Ovary (tissue), 10 donors: Measurements from ENCODE around the gene MRPL9. TPM values are rescaled to one million over a fixed set of nuclear protein-coding genes. Genes with fewer than 3 reads are reported as not detected.
A peak's percentile ranks its signal among the peaks of the same experiment; 100 is the strongest.

Source experiments
- DNase-seq, 5 donors: peaks; one replicate each; pipeline ENCODE4 v3.0.0-alpha.2; 2019 to 2020
- H3K27ac ChIP-seq, 2 donors: fragments of 200-600 bp; one replicate each; pipeline versions ENCODE4 v1.5.1 to v1.8.0; 2019 to 2022
- H3K27me3 ChIP-seq: fragments of 200-600 bp; one replicate; pipeline ENCODE4 v1.8.0; 2022
- H3K36me3 ChIP-seq: fragments of 200-600 bp; sonication (generic); one replicate; pipeline ENCODE4 v1.5.1; 2019
- H3K4me1 ChIP-seq: one replicate; pipeline ENCODE4 v1.8.1; 2013; ENCODE audit warnings: mild to moderate bottlenecking, moderate library complexity; ENCODE audit not compliant: insufficient read depth
- H3K4me3 ChIP-seq: fragments of 200-600 bp; sonication (generic); one replicate; pipeline ENCODE4 v1.5.1; 2017
- H3K9me3 ChIP-seq, 2 donors: fragments of 200-600 bp in 1 of 2; sonication (generic) in 1 of 2; one replicate each; pipeline versions ENCODE4 v1.5.1 to v1.8.1; 2013 to 2019; ENCODE audit warnings: mild to moderate bottlenecking in 1 of 2, moderate library complexity in 1 of 2
- EP300 ChIP-seq: sonication (generic); formaldehyde crosslinking; IDR thresholded peaks from one replicate; pipeline ENCODE4 v1.6.1; 2017; ENCODE audit warnings: antibody characterized with exemption
- POLR2A ChIP-seq: fragments of 450-650 bp; IDR thresholded peaks from one replicate; pipeline ENCODE4 v1.6.1; 2017; ENCODE audit warnings: antibody characterized with exemption, mild to moderate bottlenecking, moderate library complexity
- WGBS, 3 donors: extraction: QIAGEN DNeasy Blood & Tissue Kit in 1 of 3; methylation state at CpG; one replicate each; pipeline versions ENCODE4 v1.1.5 to v1.1.7; 2013 to 2017; 5-methylcytosine and 5-hydroxymethylcytosine counted together
- intact Hi-C, 4 donors: fragments of 100-400 bp; cut with DNase I; formaldehyde crosslinking; loops; one replicate each; pipeline versions ENCODE4 v1.11.0 to v1.15.1; 2022 to 2023
- long read RNA-seq, 3 donors: library from polyadenylated mRNA in 2 of 3; unstranded in 2 of 3; transcript quantifications; one replicate each; pipeline ENCODE4 v2.0.0 and lab custom pipeline, GENCODE V29; 2021 to 2026
- polyA plus RNA-seq, 2 donors: library from polyadenylated mRNA; stranded (reverse); fragments of 200-250 nt in 1 of 2; fragments of 350-450 nt in 1 of 2; fragmentation: Illumina TruSeq in 1 of 2; extraction: RNeasy Lipid Tissue Mini Kit (QIAGEN cat#74804) in 1 of 2; gene quantifications; one replicate each; pipeline ENCODE4 v1.2.3, GENCODE V29; 2013 to 2014
- total RNA-seq, 7 donors: library from RNA; depleted of rRNA in 2 of 7; stranded (reverse); fragments of >200 nt in 2 of 7; fragmentation: NEBNext Ultra II Directional in 3 of 7; extraction: Animal tissue kit (Norgen Biotek cat#: 25700) in 3 of 7; gene quantifications; one replicate each; pipeline versions ENCODE4 v1.1.0 to v1.2.4, GENCODE V29; 2016 to 2023
- TF ChIP-seq, protein P1 (sequence below), 3 donors: fragments of 450-650 bp in 2 of 3; fragments of 200-600 bp in 1 of 3; IDR thresholded peaks; one replicate each; pipeline versions ENCODE4 v1.5.1 to v1.8.0; 2016 to 2022; ENCODE audit warnings: antibody characterized with exemption in 3 of 3, mild to moderate bottlenecking in 1 of 3
- donor health status: DM: no; HTN: no; CAD: no; lungs with moderate emphysema.
- donor health status: DM: no; HTN: no; CAD: no.
- donor health status: Bipolar disorder and iron deficiency.
- donor health status: DM: yes; HTN: yes; CAD: no.
- donor health status: DM: no; HTN: no; CAD: no.
- donor health status: DM: yes; HTN: yes; CAD: no.

The MRPL9 gene
- 10 to 100 TPM; 40.2 to 69.0 (median 55.2) TPM for total RNA-seq
- 10 to 100 TPM; 55.4 to 86.8 TPM for polyA plus RNA-seq
- long read RNA-seq, donor 1, transcript MRPL9-202 (7 exons, 1,296 nt) = major isoform, 115 of 163 reads
- long read RNA-seq, donor 1, transcript MRPL9-201 (6 exons, 882 nt) = minor isoform, 21 of 163 reads
- long read RNA-seq, donor 1, partial matches to known transcripts = 9 of 163 reads
- long read RNA-seq, donor 1, other reads (novel, unspliced or antisense) = 17 of 163 reads
- long read RNA-seq, donor 2, transcript MRPL9-202 (7 exons, 1,296 nt) = major isoform, 33 of 47 reads
- long read RNA-seq, donor 2, transcript MRPL9-201 (6 exons, 882 nt) = minor isoform, 5 of 47 reads
- long read RNA-seq, donor 2, partial matches to known transcripts = 6 of 47 reads
- long read RNA-seq, donor 2, other reads (novel, unspliced or antisense) = 0 of 47 reads
- long read RNA-seq, donor 3, transcript MRPL9-202 (7 exons, 1,296 nt) = major isoform, 32 of 49 reads
- long read RNA-seq, donor 3, partial matches to known transcripts = 9 of 49 reads
- long read RNA-seq, donor 3, other reads (novel, unspliced or antisense) = 7 of 49 reads

DNA sequence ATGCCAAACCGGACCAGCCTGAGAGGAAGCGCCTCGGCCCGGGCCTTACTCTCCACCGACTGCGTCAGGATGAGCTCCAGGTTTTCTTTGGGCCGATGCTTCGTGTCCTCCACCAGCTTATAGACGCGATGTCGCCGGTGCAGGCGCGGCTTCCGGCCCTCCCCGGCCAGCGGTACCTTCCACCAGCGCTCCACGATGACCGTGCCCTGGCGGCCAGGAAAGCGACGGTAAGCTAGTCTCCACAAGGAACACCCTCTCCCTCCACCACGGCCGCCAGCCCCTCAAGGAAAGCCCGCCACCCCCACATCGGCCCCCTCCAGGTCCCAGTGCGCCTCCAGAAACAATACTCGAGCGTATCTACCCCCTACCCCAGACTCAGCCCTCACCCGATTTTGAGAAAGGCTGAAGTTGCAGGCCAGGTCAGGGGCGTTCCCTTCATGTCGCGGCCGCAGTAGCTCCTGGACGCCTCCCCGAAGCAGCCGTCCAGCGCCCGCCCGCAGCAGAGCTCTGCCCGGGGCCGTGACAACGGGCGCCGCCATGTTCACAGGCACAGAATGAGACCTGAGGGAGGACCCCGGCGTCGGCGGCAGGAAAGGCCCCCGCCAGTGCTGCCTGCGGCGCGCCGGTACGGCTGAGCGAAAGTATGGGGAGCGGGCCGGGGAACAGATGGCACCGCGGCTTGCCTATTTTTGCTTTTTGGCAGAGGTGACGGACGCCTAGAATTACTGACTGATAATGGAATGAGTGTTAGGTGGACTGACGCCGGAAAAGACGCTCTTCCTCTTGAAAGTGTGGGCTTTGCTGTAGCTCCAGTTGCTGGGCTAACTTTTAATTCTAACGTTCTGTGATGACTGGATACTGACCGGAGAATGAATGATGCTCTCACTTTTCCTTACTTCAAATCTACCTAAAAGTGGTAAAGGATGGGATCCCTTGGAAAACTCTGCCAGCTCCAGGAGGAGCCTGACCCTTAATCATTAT, at the start of gene MRPL9:
TSS of gene MRPL9 (minus strand) at position 556 of the 981 bp plus-strand sequence. CDS start at position 539, 17 bp downstream.
- Histone ChIP-seq H3K36me3 (no peaks in the 10 kb centered on the region), H3K4me3 (peak within 1 kb of the TSS; percentile 58), H3K27me3 (no peaks in the 10 kb centered on the region), H3K27ac (peak within 1 kb of the TSS; percentile 79 to 88), H3K4me1 (peaks cover 2% of the 10 kb centered on the region), H3K9me3 (no peaks in the 10 kb centered on the region)
- 0 to 1% (median 0%) methylated on average over 57 to 68 of the region's 68 CpGs for WGBS, 3 donors
- TF ChIP-seq POLR2A = peak; percentile 31
- TF ChIP-seq EP300 = no peak
- intact Hi-C loops = no loop called here
- peak; percentile 72 to 90 (median 77) for DNase-seq

DNA sequence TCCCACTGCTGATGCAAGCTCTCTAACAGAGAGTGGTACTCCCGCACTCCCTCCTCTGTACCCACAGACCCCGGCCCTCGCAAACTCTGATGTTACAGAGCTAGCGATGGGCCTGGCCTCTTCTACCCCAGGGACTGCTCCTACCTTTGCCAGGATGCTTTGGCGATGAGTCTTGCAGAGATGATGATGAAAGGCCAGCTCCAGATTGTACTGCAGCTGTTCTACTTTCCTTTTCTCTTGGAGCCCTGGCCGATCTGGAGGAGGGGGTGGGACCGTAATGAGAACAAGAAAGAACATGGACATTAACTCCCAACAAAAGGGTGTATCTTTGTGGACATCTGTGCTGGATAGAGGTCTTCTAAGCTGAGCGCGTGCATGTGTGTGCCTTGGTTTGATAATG, 47.9 kb upstream of the MRPL9 start:
- Histone ChIP-seq H3K9me3 (no peaks in the 10 kb centered on the region), H3K27ac (no peak overlapping the region), H3K27me3 (no peaks in the 10 kb centered on the region), H3K4me1 (no peaks in the 10 kb centered on the region), H3K36me3 (no peaks in the 10 kb centered on the region), H3K4me3 (no peak overlapping the region)
- intact Hi-C loops = no loop called here
- TF ChIP-seq POLR2A = no peak
- TF ChIP-seq, protein P1, sequence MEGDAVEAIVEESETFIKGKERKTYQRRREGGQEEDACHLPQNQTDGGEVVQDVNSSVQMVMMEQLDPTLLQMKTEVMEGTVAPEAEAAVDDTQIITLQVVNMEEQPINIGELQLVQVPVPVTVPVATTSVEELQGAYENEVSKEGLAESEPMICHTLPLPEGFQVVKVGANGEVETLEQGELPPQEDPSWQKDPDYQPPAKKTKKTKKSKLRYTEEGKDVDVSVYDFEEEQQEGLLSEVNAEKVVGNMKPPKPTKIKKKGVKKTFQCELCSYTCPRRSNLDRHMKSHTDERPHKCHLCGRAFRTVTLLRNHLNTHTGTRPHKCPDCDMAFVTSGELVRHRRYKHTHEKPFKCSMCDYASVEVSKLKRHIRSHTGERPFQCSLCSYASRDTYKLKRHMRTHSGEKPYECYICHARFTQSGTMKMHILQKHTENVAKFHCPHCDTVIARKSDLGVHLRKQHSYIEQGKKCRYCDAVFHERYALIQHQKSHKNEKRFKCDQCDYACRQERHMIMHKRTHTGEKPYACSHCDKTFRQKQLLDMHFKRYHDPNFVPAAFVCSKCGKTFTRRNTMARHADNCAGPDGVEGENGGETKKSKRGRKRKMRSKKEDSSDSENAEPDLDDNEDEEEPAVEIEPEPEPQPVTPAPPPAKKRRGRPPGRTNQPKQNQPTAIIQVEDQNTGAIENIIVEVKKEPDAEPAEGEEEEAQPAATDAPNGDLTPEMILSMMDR (IDR thresholded peaks at IDR 0.05) = no peak
- TF ChIP-seq EP300 = no peak
- 65 to 76% (median 67%) methylated on average over 9 of the region's 9 CpGs for WGBS, 3 donors
- no peak for DNase-seq

DNA sequence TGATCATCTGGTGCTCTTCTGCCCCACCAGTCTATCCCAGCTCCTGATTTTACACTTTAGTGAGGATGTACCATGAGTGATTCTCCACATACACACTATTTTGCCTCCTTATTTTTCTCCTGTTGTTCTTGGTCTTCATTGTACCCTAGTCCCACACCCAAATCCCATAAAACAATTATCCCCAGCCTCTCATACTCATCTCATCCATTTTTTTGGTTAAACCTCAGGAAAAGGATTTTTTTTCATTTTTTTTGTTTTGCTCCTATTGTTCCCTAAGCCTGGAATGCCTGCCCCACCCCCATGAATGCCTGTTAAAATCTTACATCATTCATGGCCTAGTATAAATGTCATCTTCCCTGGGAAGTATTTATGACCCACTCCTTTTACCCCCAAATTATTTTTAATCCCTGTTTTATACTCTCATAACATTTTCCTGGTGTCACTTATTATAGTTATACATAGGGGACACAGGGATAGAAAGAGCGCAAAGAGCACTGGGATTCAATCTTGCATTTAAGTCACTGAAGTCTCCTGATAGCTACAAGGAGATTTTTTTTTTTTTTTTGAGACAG, 46.8 kb upstream of the MRPL9 start:
- DNase-seq = no peak
- 95 to 100% (median 97%) methylated on average over 1 of the region's 1 CpG for whole genome bisulfite sequencing, 3 donors
- Histone ChIP-seq H3K9me3 (no peaks in the 10 kb centered on the region), H3K4me3 (no peak overlapping the region), H3K36me3 (no peaks in the 10 kb centered on the region), H3K27ac (no peak overlapping the region), H3K4me1 (no peaks in the 10 kb centered on the region), H3K27me3 (no peaks in the 10 kb centered on the region)
- intact Hi-C loops = no loop called here
- TF ChIP-seq POLR2A (no peak), EP300 (no peak)
- TF ChIP-seq, protein P1 (IDR thresholded peaks at IDR 0.05) = no peak

DNA sequence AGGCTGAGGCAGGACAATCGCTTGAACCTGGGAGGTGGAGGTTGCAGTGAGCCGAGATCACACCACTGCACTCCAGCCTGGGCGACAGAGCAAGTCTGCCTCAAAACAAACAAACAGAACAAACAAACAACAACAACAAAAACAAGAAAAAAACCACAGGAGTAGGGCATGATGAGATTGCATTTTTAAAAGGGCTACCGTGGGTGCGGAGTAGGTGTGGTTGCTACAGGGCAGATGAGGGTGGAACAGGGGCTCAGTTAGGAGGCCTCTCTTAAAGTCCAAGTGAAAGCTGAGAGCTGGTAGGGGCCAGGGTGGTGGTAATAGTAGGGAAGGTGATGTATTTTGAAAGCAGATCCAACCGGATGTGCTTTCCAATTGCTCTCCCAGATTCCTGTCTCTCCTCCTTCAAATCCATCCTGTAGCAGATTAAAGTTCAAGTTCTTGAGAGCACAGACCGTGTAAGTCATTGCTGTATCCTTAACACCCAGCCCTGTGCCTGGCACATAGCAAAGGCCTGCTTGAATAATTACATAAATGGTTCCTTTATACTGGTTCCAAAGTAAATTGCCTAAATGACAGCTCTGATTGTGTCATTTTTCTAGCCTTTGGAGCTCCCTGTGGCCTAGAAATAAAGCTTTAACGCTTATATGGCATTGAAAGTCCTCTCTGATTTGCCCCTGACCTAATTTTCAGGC, 46.1 kb upstream of the MRPL9 start:
- Histone ChIP-seq H3K4me1 (no peaks in the 10 kb centered on the region), H3K4me3 (no peak overlapping the region), H3K27me3 (no peaks in the 10 kb centered on the region), H3K27ac (no peak overlapping the region), H3K9me3 (no peaks in the 10 kb centered on the region), H3K36me3 (no peaks in the 10 kb centered on the region)
- no peak for DNase-seq
- intact Hi-C loops = no loop called here
- no peak for TF ChIP-seq POLR2A
- TF ChIP-seq, protein P1 (IDR thresholded peaks at IDR 0.05) = no peak
- no peak for TF ChIP-seq EP300
- 62 to 67% (median 63%) methylated on average over 8 of the region's 8 CpGs for whole genome bisulfite sequencing, 3 donors
